Pancreas (tissue), 10 donors: ENCODE results near the gene NECAB2. TPM values are rescaled to one million over a fixed set of nuclear protein-coding genes. Genes with fewer than 3 reads are reported as not detected.

Experiments used
- ATAC-seq, 4 donors: fragments of 200-7000 bp; cut with Tn5 transposase; one replicate each; pipeline versions ENCODE4 v1.8.0 to v1.9.1; 2020; ENCODE audit warnings: mild to moderate bottlenecking in 4 of 4, moderate library complexity in 4 of 4
- DNase-seq, 6 donors: peaks; one replicate each; pipeline ENCODE4 v3.0.0-alpha.2; 2020
- FAIRE-seq: peaks from 2 replicates; lab custom pipeline; 2012; peaks lifted over from hg19 to GRCh38; lab: Jason Lieb, UNC
- H3K27ac ChIP-seq, 4 donors: fragments of 200-600 bp; sonication (generic); 1 replicate in 3 of 4; 2 replicates in 1 of 4; pipeline versions ENCODE4 v1.5.0 to v1.8.0; 2020
- H3K27me3 ChIP-seq, 4 donors: fragments of 200-600 bp; one replicate each; pipeline ENCODE4 v1.8.0; 2021
- H3K36me3 ChIP-seq, 3 donors: fragments of 200-600 bp; sonication (generic) in 1 of 3; one replicate each; pipeline versions ENCODE4 v1.5.0 to v1.8.0; 2020 to 2021
- H3K4me1 ChIP-seq, 3 donors: fragments of 200-600 bp; one replicate each; pipeline ENCODE4 v1.8.0; 2021
- H3K4me3 ChIP-seq, 4 donors: fragments of 200-600 bp; sonication (generic) in 2 of 4; one replicate each; pipeline versions ENCODE4 v1.5.0 to v1.8.0; 2020 to 2021
- H3K9me3 ChIP-seq, 4 donors: fragments of 200-600 bp; one replicate each; pipeline ENCODE4 v1.8.0; 2021
- WGBS, 2 donors: extraction: QIAGEN DNeasy Blood & Tissue Kit; methylation state at CpG; one replicate each; pipeline ENCODE4 v1.1.7; 2013; 5-methylcytosine and 5-hydroxymethylcytosine counted together
- intact Hi-C, 3 donors: fragments of 100-400 bp; cut with DNase I; formaldehyde crosslinking; loops; one replicate each; pipeline versions ENCODE4 v1.11.1 to v1.14.2; 2022
- polyA plus RNA-seq, 2 donors: library from polyadenylated mRNA; stranded (reverse); fragments of 200-250 nt; gene quantifications; one replicate each; pipeline ENCODE4 v1.2.3, GENCODE V29; 2013
- total RNA-seq, 6 donors: library from RNA; stranded (reverse); fragmentation: NEBNext Ultra II Directional in 4 of 6; extraction: Animal tissue kit (Norgen Biotek cat#: 25700) in 4 of 6; gene quantifications; one replicate each; pipeline versions ENCODE4 v1.2.1 to v1.2.4, GENCODE V29; 2021 to 2023
- TF ChIP-seq, protein P1 (sequence below), 4 donors: fragments of 200-600 bp; sonication (generic) in 3 of 4; IDR thresholded peaks; one replicate each; pipeline versions ENCODE4 v1.5.0 to v1.8.0; 2021; ENCODE audit warnings: antibody characterized with exemption in 4 of 4
- donor health status: healthy with polysubstance abuse.
- donor health status: DM: no; HTN: no; CAD: no; lungs with moderate emphysema.
- donor health status: DM: no; HTN: no; CAD: no.
- donor health status: control.
- donor health status: control.
- donor health status: Bipolar disorder and iron deficiency.
- donor health status: DM: yes; HTN: yes; CAD: no.
- donor health status: DM: no; HTN: no; CAD: no.
- donor health status: DM: no; HTN: no; CAD: no.
- donor health status: DM: yes; HTN: yes; CAD: no.

The NECAB2 gene
- total and polyA plus RNA-seq, 8 donors: 0.37 to 23.8 (median 1.2) TPM

DNA sequence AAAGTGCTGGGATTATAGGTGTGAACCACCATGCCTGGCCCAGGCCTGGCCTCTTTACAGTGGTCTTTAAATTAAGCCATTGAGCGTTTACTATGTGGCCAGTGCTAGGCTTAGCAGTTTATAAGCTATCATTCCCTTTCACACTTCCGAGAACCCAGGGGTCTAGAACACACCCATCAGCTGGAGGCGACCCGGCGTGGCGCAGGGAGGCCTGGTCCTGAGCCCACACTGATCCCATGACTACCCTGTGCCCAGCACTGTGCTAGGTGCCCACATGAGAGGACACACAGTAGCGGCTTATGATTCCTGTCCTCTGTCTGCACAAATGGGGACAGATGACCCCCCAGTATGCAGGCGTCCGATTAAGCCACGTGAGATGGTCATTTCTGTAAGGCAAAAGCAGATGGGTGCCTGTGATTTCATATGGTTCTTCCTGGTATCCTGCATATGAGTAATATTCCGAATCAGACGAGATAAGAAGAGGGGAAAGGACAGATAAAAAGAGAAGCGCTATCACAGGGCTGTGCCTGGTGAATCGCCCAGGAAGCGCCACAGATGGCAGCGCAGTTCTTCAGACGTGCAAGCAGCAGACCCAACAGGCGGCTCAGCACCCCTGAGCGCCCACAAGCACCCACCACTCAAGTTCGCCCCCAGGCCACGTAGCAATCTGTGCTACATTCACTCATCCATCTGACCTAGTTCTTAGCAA, 9.8 kb upstream of the NECAB2 start:
- DNase-seq (no peak), ATAC-seq (no peak), FAIRE-seq (no peak)
- intact Hi-C loops: no loop called here
- Histone ChIP-seq H3K9me3 (no peaks in the 10 kb centered on the region), H3K27me3 (no peaks in the 10 kb centered on the region), H3K36me3 (peaks cover 0 to 31% (median 6%) of the 10 kb centered on the region in 3 donors), H3K4me3 (no peak overlapping the region), H3K4me1 (peaks cover 0 to 13% (median 12%) of the 10 kb centered on the region in 3 donors), H3K27ac (no peak overlapping the region)
- TF ChIP-seq, protein P1, sequence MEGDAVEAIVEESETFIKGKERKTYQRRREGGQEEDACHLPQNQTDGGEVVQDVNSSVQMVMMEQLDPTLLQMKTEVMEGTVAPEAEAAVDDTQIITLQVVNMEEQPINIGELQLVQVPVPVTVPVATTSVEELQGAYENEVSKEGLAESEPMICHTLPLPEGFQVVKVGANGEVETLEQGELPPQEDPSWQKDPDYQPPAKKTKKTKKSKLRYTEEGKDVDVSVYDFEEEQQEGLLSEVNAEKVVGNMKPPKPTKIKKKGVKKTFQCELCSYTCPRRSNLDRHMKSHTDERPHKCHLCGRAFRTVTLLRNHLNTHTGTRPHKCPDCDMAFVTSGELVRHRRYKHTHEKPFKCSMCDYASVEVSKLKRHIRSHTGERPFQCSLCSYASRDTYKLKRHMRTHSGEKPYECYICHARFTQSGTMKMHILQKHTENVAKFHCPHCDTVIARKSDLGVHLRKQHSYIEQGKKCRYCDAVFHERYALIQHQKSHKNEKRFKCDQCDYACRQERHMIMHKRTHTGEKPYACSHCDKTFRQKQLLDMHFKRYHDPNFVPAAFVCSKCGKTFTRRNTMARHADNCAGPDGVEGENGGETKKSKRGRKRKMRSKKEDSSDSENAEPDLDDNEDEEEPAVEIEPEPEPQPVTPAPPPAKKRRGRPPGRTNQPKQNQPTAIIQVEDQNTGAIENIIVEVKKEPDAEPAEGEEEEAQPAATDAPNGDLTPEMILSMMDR (IDR thresholded peaks at IDR 0.05): no peak
- WGBS, 2 donors: 86 to 90% methylated on average over 21 of the region's 21 CpGs

DNA sequence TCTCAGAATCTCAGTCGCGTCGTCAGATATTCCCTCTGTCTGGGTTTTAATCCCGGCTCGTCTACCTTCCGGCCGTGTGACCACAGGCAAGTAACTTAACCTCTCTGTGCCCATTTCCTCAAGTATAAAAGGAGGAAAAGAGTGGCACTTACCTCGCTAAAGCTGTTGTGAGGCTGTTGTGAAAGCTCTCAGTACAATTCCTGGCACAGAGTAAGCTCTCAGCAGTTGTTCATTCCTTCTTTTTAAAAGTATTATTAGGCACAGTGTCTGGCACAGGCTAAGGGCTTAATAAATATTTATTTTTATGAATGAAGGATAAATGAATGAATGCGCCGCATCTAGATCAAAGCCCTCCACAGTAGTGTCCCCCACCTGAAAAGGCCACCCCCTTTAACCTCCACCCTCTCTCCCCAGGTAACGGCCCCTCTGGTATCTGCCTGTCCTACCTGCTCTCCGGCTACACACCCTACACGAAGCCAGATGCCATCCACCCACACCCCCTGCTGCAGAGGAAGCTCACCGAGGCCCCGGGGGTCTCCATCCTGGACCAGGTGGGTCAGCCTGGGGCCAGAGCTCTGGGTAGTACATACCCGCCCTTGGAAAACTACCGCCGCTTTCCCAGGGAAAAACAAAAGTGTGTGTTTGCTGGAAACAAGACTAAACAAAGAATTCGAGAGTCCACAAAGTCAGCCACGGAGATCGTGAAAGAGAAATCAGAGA, 9.0 kb upstream of the NECAB2 start:
- DNase-seq: no peak
- Histone ChIP-seq H3K4me1 (peaks cover 0 to 8% (median 7%) of the 10 kb centered on the region in 3 donors), H3K36me3 (peaks cover 0 to 31% (median 6%) of the 10 kb centered on the region in 3 donors), H3K27ac (no peak overlapping the region), H3K4me3 (no peak overlapping the region), H3K9me3 (no peaks in the 10 kb centered on the region), H3K27me3 (no peaks in the 10 kb centered on the region)
- intact Hi-C loops: no loop called here
- TF ChIP-seq, protein P1 (IDR thresholded peaks at IDR 0.05): no peak
- FAIRE-seq: no peak
- WGBS, 2 donors: 80 to 88% methylated on average over 21 of the region's 21 CpGs
- ATAC-seq: no peak

DNA sequence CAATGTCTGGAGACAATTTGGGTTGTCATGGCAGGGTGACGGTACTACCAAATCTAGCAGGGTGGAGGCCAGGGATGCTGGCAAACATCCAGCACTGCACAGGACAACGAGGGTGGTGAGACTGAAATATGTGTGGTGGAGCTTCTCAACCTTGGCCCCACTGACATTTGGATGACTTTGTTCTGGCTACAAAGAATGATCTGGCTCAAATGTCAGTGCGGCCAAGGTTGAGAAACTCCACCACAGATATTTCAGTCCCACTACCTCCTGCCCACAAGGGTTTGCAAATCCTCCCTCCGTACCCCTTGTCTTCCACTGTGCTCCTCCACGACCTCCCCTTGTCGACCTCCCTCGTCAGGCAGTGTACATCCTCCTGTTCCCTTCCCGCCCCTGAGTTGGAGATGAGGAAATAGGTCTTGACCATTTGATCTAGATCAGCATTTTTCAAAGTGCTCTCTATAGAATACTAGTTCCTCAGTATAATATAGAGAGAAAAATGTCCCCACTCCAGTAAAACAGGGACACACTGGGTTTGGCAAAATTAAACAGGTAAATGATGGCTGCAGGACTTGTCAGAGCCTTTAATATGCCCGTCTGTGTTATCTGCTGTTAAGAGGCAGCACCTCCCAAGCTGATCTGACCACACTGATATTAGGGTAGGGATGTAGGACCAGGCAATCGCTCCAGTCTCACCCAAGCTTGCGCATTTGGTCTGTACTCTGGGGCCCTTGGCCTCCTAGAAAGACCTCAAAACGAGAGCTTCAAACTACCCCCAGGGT, 8.2 kb upstream of the NECAB2 start:
- peaks cover 0 to 31% (median 6%) of the 10 kb centered on the region in 3 donors for H3K36me3 ChIP-seq
- WGBS, 2 donors: 84 to 90% methylated on average over 12 of the region's 12 CpGs
- no peaks in the 10 kb centered on the region for H3K9me3 ChIP-seq
- H3K4me3 ChIP-seq: no peak overlapping the region
- DNase-seq: no peak
- ATAC-seq: no peak
- peaks cover 0 to 2% (median 0%) of the 10 kb centered on the region in 3 donors for H3K4me1 ChIP-seq
- FAIRE-seq: no peak
- intact Hi-C loops: loop anchor here in 2 of 3 donors (10.0 kb wide), 2 partner anchors 85 to 215 kb away; partner anchors contain the start of gene SLC38A8 (in 1 of the 2)
- H3K27ac ChIP-seq: no peak overlapping the region
- H3K27me3 ChIP-seq: no peaks in the 10 kb centered on the region
- TF ChIP-seq, protein P1 (IDR thresholded peaks at IDR 0.05): no peak

DNA sequence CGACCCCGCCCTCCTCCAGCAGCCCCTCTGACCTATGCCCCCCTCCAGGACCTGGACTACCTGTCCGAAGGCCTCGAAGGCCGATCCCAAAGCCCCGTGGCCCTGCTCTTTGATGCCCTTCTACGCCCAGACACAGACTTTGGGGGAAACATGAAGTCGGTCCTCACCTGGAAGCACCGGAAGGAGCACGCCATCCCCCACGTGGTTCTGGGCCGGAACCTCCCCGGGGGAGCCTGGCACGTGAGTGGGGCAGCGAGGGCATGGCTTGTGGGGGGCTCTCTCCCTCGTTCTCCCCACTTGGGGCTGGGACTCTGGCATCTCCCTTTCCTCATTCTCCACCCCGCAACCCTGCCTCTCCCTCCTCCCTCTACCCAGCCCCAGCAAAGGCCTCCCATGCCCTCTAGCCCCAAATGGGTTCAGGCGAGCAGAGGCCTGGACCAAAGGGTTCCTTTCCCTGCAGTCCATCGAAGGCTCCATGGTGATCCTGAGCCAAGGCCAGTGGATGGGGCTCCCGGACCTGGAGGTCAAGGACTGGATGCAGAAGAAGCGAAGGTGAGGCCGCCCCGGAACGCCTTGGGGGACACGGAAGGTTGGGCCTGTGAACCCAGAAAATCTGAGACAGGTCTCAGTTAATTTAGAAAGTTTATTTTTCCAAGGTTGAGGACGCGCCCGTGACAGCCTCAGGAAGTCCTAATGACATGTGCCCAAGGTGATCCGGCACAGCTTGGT, 7.4 kb upstream of the NECAB2 start:
- no peak overlapping the region for H3K27ac ChIP-seq
- no peaks in the 10 kb centered on the region for H3K27me3 ChIP-seq
- no peak overlapping the region for H3K4me3 ChIP-seq
- peak in 1 of 6 donors; percentile 53 for DNase-seq
- intact Hi-C loops: loop anchor here in 2 of 3 donors (10.0 kb wide), 2 partner anchors 84 to 214 kb away; partner anchors contain the start of gene SLC38A8 (in 1 of the 2)
- no peaks in the 10 kb centered on the region for H3K9me3 ChIP-seq
- no peak for FAIRE-seq
- 89 to 96% methylated on average over 29 of the region's 29 CpGs for WGBS, 2 donors
- H3K36me3 ChIP-seq: peaks cover 0 to 31% (median 6%) of the 10 kb centered on the region in 3 donors
- no peak for ATAC-seq
- H3K4me1 ChIP-seq: no peaks in the 10 kb centered on the region
- TF ChIP-seq, protein P1 (IDR thresholded peaks at IDR 0.05): no peak
